ENCODE results near the gene CTNNA1. TPM values are rescaled to one million over a fixed set of nuclear protein-coding genes. Genes with fewer than 3 reads are reported as not detected.
"Not testable (repeated sequence)": the region's sequence is repeated elsewhere in the genome, so short reads cannot be mapped to it uniquely, and the experiment has no call there.

The CTNNA1 gene
- 394 TPM in 2 replicates for total RNA-seq (2014; rRNA removed; shearing (Covaris generic); ENCODE audit: low replicate concordance)

GRCh38 chr5:138752951-138753793 is at the start of gene CTNNA1:
Gene CTNNA1, plus strand, starts transcription at chr5:138753425. Its CDS starts 28,500 bp downstream, at chr5:138781925.
- Histone ChIP-seq H3K9me3 (no peaks in the 10 kb centered on the region), H3K27me3 (no peaks in the 10 kb centered on the region), H3K4me3 (peak within 1 kb of the TSS; percentile 94), H3K36me3 (peaks cover 32% of the 10 kb centered on the region)
- DNase-seq = peak; percentile 83

- H3K4me3 ChIP-seq, H3K9me3 ChIP-seq, DNase-seq: not testable (repeated sequence)
Measured at GRCh38 chr5:138703777-138704176, 49.4 kb upstream of the CTNNA1 start.

GRCh38 chr5:138705007-138705406 is 48.2 kb upstream of the CTNNA1 start:
- Histone ChIP-seq H3K9me3 (no peaks in the 10 kb centered on the region; the same call in 1 of the 2 replicates), H3K4me3 (no peak overlapping the region), H3K27me3 (no peaks in the 10 kb centered on the region), H3K36me3 (no peaks in the 10 kb centered on the region)
- DNase-seq = no peak

More at GRCh38 chr5:138703777-138704176, 49.4 kb upstream of the CTNNA1 start:
- not testable (repeated sequence) for H3K27me3 ChIP-seq, H3K36me3 ChIP-seq

GRCh38 chr5:138705567-138705966 is 47.7 kb upstream of the CTNNA1 start:
- no peaks in the 10 kb centered on the region; the same call in 1 of the 2 replicates for H3K9me3 ChIP-seq
- no peak overlapping the region for H3K4me3 ChIP-seq
- DNase-seq = no peak
- no peaks in the 10 kb centered on the region for H3K27me3 ChIP-seq
- H3K36me3 ChIP-seq = no peaks in the 10 kb centered on the region

GRCh38 chr5:138706655-138707480 is 46.4 kb upstream of the CTNNA1 start:
- Histone ChIP-seq H3K4me3 (no peak overlapping the region), H3K9me3 (no peaks in the 10 kb centered on the region), H3K36me3 (no peaks in the 10 kb centered on the region), H3K27me3 (no peaks in the 10 kb centered on the region)
- DNase-seq = peak; percentile 80

GRCh38 chr5:138708791-138709190 is 44.4 kb upstream of the CTNNA1 start:
- no peaks in the 10 kb centered on the region for H3K9me3 ChIP-seq
- H3K4me3 ChIP-seq = no peak overlapping the region
- no peak for DNase-seq
- H3K36me3 ChIP-seq = no peaks in the 10 kb centered on the region
- H3K27me3 ChIP-seq = no peaks in the 10 kb centered on the region

- no peaks in the 10 kb centered on the region for H3K36me3 ChIP-seq
- no peak overlapping the region for H3K4me3 ChIP-seq
- H3K9me3 ChIP-seq = no peaks in the 10 kb centered on the region
- no peaks in the 10 kb centered on the region for H3K27me3 ChIP-seq
- DNase-seq = no peak
Measured at GRCh38 chr5:138709202-138709601, 44.0 kb upstream of the CTNNA1 start.

- H3K36me3 ChIP-seq = no peaks in the 10 kb centered on the region
- H3K9me3 ChIP-seq = no peaks in the 10 kb centered on the region
- DNase-seq = no peak
- H3K27me3 ChIP-seq = no peaks in the 10 kb centered on the region
- no peak overlapping the region for H3K4me3 ChIP-seq
Measured at GRCh38 chr5:138711087-138711486, 42.1 kb upstream of the CTNNA1 start.

GRCh38 chr5:138711811-138712210 is 41.4 kb upstream of the CTNNA1 start:
- Histone ChIP-seq H3K36me3 (no peaks in the 10 kb centered on the region), H3K27me3 (no peaks in the 10 kb centered on the region), H3K9me3 (no peaks in the 10 kb centered on the region), H3K4me3 (no peak overlapping the region)
- DNase-seq = no peak

GRCh38 chr5:138712324-138712723 is 40.9 kb upstream of the CTNNA1 start:
- Histone ChIP-seq H3K9me3 (no peaks in the 10 kb centered on the region), H3K36me3 (no peaks in the 10 kb centered on the region), H3K27me3 (no peaks in the 10 kb centered on the region), H3K4me3 (no peak overlapping the region)
- no peak for DNase-seq

GRCh38 chr5:138712791-138713190 is 40.4 kb upstream of the CTNNA1 start:
- Histone ChIP-seq H3K4me3 (no peak overlapping the region), H3K36me3 (no peaks in the 10 kb centered on the region), H3K27me3 (no peaks in the 10 kb centered on the region), H3K9me3 (no peaks in the 10 kb centered on the region)
- DNase-seq = no peak

GRCh38 chr5:138713247-138713646 is 40.0 kb upstream of the CTNNA1 start:
- Histone ChIP-seq H3K9me3 (no peaks in the 10 kb centered on the region), H3K36me3 (no peaks in the 10 kb centered on the region), H3K27me3 (no peaks in the 10 kb centered on the region), H3K4me3 (no peak overlapping the region)
- no peak for DNase-seq

- no peak for DNase-seq
- no peaks in the 10 kb centered on the region for H3K27me3 ChIP-seq
- no peaks in the 10 kb centered on the region for H3K9me3 ChIP-seq
- no peaks in the 10 kb centered on the region for H3K36me3 ChIP-seq
- no peak overlapping the region for H3K4me3 ChIP-seq
Measured at GRCh38 chr5:138714694-138715093, 38.5 kb upstream of the CTNNA1 start.

- not testable (repeated sequence) for H3K27me3 ChIP-seq, H3K36me3 ChIP-seq, DNase-seq, H3K4me3 ChIP-seq, H3K9me3 ChIP-seq
Measured at GRCh38 chr5:138715931-138716432, 37.2 kb upstream of the CTNNA1 start.

GRCh38 chr5:138716456-138716924 is 36.7 kb upstream of the CTNNA1 start:
- DNase-seq = peak; percentile 31
- no peaks in the 10 kb centered on the region for H3K27me3 ChIP-seq
- no peaks in the 10 kb centered on the region for H3K9me3 ChIP-seq
- no peak overlapping the region for H3K4me3 ChIP-seq
- H3K36me3 ChIP-seq = no peaks in the 10 kb centered on the region

GRCh38 chr5:138717399-138717798 is 35.8 kb upstream of the CTNNA1 start:
- no peaks in the 10 kb centered on the region for H3K27me3 ChIP-seq
- no peaks in the 10 kb centered on the region for H3K36me3 ChIP-seq
- no peak for DNase-seq
- H3K9me3 ChIP-seq = no peaks in the 10 kb centered on the region
- H3K4me3 ChIP-seq = no peak overlapping the region

GRCh38 chr5:138719811-138720210 is 33.4 kb upstream of the CTNNA1 start:
- H3K27me3 ChIP-seq = no peaks in the 10 kb centered on the region
- no peaks in the 10 kb centered on the region for H3K9me3 ChIP-seq
- no peak overlapping the region for H3K4me3 ChIP-seq
- DNase-seq = no peak
- H3K36me3 ChIP-seq = no peaks in the 10 kb centered on the region

Measured in MG63 (cell line).